Measurements from ENCODE around the gene DIDO1.
A peak's percentile ranks its signal among the peaks of the same experiment; 100 is the strongest.

The DIDO1 gene

DNA sequence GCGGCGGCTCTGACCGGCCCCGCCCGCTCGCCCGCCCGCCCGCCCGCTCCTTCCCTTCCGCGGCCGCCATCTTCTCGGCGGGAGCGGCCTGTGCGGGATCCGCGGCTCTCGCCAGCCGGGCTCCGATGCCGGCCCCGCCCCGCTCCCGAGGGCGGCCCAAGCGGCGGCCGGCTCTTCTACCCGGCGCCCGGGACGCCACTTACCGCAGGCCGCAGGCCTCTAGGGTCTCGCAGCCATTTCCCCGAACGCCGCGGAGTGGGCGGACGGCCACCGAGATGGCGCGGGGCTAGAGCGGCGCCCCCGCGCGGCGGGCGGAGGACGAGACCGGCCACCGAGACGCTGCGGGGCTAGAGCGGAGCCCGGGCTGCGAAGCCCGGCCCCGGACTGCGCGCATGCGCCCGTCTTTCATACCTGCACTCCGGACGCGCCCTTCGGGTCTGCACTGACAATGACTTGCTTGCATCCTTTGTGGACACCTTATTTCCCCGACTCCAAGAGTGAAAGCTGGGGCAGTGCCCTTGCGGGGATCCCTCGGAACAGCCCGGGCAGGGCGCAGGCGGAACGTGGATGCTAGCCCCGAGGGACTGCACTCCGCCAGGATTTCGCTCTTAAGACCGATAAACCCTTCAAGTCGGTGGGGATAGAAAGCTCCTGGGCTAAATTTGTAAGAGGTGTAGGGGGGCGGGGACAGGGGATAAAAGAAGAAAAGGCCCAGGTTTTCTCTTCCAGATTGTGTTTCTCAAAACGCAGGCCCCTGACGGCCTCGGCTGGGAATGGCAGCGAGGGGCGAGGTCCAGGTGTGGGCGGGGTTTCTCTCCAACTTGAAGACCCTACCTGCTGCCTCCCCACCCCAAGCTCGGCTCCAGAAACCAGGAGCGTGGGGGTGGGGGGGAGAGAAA is at the start of gene DIDO1:
DIDO1 (minus strand) TSS at position 277 of the 899 bp plus-strand sequence.
- peak; percentile 91 for DNase-seq

- DNase-seq: no peak
These were observed 49.0 kb upstream of the DIDO1 start for GRCh38 chr20:62975251-62975760.

DNA sequence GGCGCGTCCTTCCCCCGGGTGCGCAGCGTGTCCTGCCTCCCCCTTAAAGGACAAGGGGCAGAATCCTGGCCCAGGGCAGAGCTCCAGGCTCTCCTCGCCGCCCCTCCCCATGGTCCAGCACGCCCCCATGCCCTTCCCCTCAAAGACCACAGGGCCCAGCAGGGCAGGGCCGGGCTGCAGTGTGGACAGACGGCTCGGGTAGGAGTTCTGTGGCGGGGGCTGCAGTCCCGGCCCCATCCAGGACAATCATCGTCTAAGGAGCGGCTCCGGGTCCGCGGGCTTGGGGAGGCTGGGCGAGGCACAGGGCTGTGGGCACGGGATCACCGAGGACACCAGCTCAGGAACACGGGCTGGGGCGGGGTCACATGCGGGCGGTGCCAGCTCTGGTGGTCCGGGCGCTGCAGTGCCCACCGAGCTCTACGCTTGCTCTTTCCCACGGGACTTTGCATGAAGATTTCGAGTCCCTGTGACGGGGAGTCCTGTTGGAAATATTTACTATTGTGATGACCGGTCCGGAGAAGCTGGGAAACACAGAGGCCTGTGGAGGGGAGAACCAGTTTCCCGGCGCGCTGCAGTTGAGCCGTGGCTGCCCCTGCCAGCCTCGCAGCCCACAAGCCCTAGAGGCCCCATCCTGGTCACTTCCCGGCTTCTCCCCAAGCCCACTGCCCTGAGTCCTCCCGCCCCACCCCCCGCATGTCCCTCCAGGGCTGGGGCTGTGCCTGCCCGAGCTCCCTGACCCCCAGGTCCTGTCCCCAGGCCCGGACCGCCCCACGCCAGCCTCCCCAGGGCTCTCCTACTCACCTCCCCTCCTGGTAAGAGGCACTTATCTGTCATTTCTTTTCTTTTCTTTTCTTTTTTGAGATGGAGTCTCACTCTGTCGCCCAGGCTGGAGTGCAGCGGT is 46.8 kb upstream of the DIDO1 start:
- no peak for DNase-seq

DNA sequence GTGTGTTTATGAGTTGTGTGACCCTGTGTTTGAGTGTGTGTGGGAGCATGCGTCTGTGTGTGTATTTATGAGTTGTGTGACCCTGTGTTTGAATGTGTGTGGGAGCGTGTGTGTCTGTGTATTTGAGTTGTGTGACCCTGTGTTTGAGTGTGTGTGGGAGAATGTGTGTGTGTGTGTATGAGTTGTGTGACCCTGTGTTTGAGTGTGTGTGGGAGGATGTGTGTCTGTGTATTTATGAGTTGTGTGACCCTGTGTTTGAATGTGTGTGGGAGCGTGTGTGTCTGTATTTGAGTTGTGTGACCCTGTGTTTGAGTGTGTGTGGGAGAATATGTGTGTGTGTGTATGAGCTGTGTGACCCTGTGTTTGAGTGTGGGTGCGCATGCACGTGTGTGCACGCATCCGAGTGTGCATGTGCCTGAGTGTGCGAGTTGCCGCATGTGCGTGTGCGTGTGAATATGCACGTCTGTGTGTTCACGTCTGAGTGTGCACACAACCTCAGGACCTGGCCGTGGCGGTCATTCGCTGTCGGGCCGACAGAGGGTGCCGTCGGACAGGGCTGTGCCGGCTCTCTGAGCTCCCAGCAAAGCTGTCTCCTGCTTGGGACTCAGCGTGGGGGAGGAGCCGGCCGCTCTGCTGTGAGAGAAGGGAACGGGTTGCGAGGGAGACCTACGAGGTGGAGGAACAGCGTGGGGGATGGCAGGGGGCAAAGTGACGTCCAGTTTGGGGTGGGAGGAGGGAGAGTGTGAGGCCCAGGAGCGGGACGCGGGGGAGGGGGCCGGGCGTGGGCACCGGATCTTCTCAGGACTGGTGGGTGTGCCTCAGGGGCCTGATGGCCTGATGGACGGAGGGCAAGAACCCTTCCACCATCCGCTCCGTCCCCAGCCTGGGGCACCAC is 45.9 kb upstream of the DIDO1 start:
- DNase-seq: peak; percentile 86

DNA sequence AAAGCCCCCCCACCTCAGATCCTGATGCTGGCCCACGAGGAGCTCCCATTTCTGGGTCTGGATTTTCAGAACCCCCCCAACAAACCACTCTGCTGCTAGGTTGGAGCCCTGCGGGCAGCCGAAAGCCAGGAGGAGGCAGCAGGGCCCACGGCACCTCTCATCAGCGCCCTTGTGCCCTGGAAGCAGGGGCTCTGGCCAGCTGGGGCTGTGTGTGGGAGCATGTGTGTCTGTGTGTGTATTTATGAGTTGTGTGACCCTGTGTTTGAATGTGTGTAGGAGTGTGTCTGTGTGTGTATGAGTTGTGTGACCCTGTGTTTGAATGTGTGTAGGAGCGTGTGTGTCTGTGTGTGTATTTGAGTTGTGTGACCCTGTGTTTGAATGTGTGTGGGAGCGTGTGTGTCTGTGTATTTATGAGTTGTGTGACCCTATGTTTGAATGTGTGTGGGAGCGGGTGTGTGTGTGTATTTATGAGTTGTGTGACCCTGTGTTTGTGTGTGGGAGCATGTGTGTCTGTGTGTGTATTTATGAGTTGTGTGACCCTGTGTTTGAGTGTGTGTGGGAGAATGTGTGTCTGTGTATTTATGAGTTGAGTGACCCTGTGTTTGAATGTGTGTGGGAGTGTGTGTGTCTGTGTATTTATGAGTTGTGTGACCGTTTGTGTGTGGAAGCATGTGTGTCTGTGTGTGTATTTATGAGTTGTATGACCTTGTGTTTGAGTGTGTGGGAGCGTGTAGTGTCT is 45.1 kb upstream of the DIDO1 start:
- DNase-seq: no peak

DNA sequence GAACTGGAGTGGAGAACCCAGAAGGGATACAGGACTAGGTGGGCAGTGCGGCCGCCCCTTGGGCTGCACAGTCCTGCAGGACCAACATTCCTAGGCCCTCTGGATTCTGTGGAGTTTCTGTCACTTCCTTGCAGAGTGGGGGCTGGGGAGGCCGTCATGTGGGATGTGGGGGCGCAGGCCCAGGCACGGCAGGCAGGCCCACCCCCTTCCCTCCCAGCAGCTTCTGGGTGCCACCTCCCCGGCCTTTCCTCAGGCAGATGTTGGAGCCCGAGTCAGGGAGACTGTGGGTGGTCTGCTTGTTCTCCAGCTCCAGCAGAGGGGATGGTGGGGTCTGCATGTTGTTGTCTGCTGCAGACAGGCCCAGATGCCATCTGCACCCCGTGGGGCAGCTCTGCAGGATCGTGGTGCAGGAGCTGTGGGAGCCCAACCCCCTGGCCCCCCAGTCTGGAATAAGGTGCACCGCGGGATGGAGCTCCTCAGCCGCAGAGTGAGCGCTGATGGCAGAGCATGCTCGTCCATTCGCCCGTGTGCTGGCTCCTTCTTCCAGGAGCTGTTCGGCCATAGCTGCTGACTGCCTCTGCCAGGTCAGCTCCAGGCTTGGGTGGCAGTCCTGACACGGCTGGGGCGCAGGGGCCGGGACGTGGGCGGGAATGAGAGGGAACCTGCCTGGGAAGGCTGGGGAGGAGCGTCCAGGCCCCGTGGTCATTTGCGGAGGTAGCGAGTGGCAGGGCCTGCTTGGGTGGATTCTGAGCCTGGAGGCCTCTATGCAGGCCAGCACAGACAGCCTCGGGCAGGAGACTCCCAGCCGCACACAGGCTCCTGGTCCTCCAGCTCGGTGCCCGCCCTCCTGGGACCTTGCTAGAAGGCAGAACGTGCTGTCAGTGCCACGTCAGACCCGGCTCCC is 44.3 kb upstream of the DIDO1 start:
- DNase-seq: no peak

DNA sequence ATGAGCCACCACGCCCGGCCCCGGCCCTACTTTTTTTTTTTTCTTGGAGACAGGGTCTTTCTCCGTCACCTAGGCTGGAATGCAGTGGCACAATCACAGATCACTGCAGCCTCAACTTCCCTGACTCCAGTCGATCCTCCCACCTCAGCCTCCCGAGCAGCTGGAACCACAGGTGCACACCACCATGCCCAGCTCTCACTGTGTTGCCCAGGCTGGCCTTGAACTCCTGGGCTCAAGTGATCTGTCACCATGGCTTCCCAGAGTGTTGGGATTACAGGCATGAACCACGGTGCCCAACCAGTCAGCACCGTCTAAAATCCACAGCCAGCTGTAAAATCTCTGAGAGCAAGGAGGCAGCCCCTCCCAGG is 43.6 kb upstream of the DIDO1 start:
- DNase-seq: no peak

DNA sequence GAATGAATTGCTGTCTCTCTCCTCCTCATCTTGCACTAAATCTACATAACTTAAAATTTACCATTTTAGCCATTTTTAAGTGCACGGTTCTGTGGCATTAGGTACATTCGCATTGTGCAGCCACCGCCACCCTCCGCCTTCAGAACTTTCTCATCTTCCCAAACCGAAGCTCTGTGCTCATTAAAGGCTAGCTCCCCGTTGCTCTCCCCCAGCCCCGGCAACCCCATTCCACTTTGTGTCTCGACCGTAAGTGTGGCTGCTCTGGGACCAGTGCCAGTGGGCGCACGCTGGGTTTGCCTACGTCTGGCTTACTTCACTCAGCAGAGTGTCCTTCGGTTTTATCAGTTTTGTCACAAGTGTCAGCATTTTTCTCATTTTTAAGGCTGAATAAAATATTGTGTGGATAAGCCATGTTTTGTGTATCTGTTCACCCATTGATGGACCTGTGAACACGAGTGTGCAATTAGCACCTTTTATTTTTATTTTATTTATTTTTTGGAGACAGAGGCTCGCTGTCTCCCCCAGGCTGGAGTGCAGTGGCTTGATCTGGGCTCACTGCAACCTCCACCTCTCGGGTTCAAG is 43.0 kb upstream of the DIDO1 start:
- DNase-seq: no peak

GRCh38 chr20:62968378-62969178 is 42.3 kb upstream of the DIDO1 start:
- no peak for DNase-seq

DNA sequence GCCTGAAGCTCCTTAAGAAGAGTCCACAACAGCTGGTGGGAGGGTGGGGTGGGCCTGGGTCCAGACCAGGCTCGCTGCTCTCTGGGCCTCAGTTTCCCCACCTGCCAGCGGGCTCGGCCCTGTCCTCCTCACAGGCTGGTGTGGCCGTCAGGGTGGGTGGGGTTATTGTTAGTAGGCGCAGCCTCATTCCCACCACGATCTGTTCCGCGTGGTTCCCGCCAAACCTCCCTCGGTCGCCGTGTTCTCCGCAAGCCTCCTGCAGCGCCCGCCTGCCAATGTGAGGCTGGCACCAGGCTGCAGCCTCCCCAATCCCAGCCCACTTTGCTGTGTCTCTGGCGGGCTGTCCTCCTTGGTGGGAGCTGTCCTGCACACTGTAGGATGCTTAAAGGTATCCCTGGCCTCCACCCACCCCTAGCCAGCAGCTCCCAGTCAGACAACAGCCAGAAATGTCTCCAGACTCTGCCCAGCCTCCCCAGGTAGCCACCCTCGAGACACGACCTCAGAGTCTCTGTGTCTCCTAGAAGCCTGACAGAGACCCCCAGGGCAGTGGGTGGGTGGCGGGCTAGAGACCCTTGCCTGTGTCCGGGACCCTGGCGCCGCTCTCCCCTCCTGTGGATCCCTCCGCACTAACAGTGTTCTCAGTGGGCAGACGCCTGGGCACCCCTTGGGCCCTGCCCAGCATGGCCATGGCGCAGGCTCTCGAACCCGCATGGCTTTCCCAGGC is 41.5 kb upstream of the DIDO1 start:
- no peak for DNase-seq

GRCh38 chr20:62967149-62967501 is 40.8 kb upstream of the DIDO1 start:
- no peak for DNase-seq

GRCh38 chr20:62966212-62967148 is 40.2 kb upstream of the DIDO1 start:
- no peak for DNase-seq

DNA sequence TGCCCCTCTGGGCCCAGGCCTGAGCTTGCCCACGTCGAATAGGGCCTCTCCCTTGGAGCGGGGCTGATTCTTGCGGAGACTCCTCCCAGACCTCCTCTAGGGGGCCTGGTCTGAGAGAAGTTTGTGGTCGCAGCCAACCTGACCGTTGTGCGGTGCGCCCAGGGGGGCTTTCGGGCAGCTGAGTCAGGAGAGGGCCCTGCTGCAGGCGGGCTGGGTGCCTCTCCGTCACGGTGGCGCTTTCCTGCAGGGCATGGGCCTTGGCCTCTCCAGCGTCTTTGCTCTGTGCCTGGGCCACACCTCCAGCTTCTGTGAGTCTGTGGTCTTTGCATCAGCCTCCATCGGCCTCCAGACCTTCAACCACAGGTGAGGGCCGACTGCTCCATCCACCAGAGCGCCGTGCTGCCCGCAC is 39.1 kb upstream of the DIDO1 start:
- no peak for DNase-seq

- no peak for DNase-seq
These were observed 38.4 kb upstream of the DIDO1 start for GRCh38 chr20:62964700-62965099.

DNA sequence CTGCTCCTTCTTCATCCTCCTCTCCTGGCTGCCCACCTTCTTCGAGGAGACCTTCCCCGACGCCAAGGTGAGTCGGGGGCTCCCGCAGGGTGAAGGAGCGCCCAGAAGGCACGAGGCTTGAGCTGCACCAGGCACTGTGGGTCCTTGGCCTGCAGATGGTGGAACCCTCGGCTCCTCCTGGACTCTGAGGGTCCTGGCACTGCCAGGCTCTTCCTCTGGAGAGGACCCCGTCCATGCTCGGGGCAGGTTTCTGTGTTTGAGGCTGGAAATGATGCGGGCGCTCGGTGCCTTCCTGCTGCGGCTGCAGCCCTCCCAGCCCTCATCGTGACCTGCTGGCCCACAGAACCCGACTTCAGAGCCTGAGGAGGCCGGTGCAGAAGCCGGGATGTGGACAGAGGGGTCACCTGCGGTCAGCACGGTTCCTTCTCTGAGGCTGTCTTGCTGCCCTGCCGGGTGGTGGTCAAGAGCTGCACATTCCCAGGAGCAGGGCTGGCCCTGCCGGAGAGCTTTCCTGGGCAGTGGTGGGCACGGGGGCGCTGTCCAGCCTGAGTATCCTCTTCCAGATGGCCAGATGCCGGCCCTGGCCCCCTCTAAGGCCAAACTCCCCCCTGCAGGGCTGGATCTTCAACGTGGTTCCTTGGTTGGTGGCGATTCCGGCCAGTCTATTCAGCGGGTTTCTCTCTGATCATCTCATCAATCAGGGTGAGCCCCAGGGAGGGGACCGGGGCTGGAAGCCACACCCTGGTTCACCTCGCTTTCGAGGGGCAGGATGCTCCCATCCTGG is 37.5 kb upstream of the DIDO1 start:
- no peak for DNase-seq

DNA sequence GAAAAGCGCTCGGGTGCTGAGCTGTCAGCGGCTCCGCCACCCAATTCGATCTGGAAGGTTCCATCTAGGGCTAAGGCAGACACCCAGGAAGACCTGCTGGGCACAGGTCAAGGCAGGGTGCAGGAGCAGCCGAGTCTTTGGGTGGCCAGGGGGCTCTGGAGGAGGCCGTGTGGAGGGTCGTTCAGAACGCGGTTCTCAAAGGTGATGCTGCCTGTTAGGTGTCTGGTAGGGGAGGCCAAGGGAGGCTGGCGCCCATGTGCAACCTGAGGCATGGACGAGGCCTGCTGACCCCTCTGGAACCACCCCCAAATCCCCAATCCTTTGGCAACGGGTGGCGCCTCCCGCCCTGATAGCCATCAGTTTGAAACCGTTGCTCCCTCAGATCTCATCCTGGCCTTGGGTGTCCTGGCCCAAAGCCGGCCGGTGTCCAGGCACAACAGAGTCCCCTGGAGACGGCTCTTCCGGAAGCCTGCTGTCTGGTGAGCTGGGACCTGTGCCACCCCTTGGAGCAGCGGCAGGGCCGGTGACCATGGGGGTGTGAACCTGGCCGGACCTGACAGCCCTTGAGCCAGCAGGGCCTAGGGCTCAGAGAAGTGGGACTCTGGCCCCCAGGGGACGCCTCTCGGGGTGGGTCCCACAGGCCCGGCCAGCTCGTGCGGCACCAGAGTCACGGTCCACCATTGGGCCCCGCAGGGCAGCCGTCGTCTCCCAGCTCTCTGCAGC is 36.7 kb upstream of the DIDO1 start:
- DNase-seq: no peak

Data from stimulated activated CD4-positive, alpha-beta T cell treated with anti-CD3 and anti-CD28 coated beads, Interleukin-4, amount 100 ng/mL, for 24 hours (primary cell).